GM23248 (cell line): ENCODE data around the gene DOK1.

Experiments
- EZH2 ChIP-seq: fragments of 200-600 bp; sonication (generic); IDR thresholded peaks from 2 replicates; pipeline ENCODE4 v1.6.1; 2018; ENCODE audit warnings: antibody characterized with exemption, mild to moderate bottlenecking; ENCODE audit not compliant: insufficient read depth, poor library complexity, severe bottlenecking
- EZH2phosphoT487 ChIP-seq: fragments of 200-600 bp; sonication (generic); IDR thresholded peaks from 2 replicates; pipeline ENCODE4 v1.6.1; 2018; ENCODE audit warnings: antibody characterized with exemption, moderate library complexity, mild to moderate bottlenecking, low read depth; ENCODE audit not compliant: insufficient read depth

DNA sequence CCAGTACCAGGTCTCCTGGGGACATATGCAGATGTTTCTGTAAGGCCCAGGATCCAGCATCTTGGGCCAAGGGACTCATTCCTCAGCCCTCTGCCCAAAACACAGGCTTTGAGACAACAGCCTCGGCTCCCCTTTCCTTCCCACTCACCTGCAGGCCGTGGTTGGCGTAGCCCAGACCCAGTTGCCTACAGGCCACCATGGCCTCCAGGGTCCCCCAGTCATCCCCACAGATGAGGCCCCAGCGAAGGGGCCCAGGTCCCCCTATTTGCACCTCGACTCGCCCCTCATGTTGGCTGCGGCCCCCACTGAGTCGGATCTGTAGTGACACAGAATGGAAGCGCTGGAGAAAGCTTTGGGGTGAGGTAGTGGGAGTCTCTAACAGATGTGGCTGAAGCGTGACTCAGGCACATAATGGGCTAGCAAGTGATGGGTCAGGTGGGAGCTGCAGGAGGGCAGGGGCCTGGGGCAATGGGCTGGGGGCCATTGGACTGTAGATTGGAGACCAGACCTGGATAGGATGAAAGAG, 19.0 kb upstream of the DOK1 start:
- no peak for TF ChIP-seq EZH2
- TF ChIP-seq EZH2phosphoT487 = no peak
